DOHH2 (cell line): ENCODE data around the gene ANTXR2.
"Not testable (repeated sequence)": the region's sequence is repeated elsewhere in the genome, so short reads cannot be mapped to it uniquely, and the experiment has no call there.

ENCODE experiments used
- H3F3A ChIP-seq: fragments of 200-600 bp; sonication (generic), shearing (Covaris generic); 2 replicates; pipeline ENCODE4 v1.6.0; 2016; ENCODE audit warnings: antibody characterized with exemption, mild to moderate bottlenecking; ENCODE audit not compliant: control insufficient read depth, insufficient read depth
- H3K27ac ChIP-seq: fragments of 200-600 bp; sonication (generic); 2 replicates; pipeline ENCODE4 v1.5.1; 2014; ENCODE audit warnings: low read depth, mild to moderate bottlenecking, low read length, moderate library complexity
- H3K27me3 ChIP-seq: fragments of 200-600 bp; sonication (generic); 2 replicates; pipeline ENCODE4 v1.6.1; 2014; ENCODE audit warnings: mild to moderate bottlenecking, low read length, mixed read lengths; ENCODE audit not compliant: control insufficient read depth
- H3K36me3 ChIP-seq: fragments of 200-600 bp; sonication (generic); 2 replicates; pipeline ENCODE4 v1.6.1; 2014; ENCODE audit warnings: mild to moderate bottlenecking, low read length, moderate library complexity, mixed read lengths; ENCODE audit not compliant: control insufficient read depth
- H3K4me1 ChIP-seq: fragments of 200-600 bp; sonication (generic); 2 replicates; pipeline ENCODE4 v1.6.1; 2014; ENCODE audit warnings: mild to moderate bottlenecking, low read length, mixed read lengths; ENCODE audit not compliant: control insufficient read depth
- H3K4me2 ChIP-seq: fragments of 200-600 bp; sonication (generic); 2 replicates; pipeline ENCODE4 v1.6.0; 2014; ENCODE audit warnings: mild to moderate bottlenecking, low read length, moderate library complexity
- H3K4me3 ChIP-seq: fragments of 200-600 bp; sonication (generic); 2 replicates; pipeline ENCODE4 v1.5.1; 2014; ENCODE audit warnings: mild to moderate bottlenecking, low read length, mixed read lengths
- H3K79me2 ChIP-seq: fragments of 200-600 bp; sonication (generic); 2 replicates; pipeline ENCODE4 v1.6.1; 2014; ENCODE audit warnings: mild to moderate bottlenecking, low read length, mixed read lengths; ENCODE audit not compliant: control insufficient read depth
- H3K9me2 ChIP-seq: fragments of 200-600 bp; sonication (generic); replicated peaks from 2 replicates; pipeline ENCODE4 v1.6.1; 2014; ENCODE audit warnings: mild to moderate bottlenecking, low read length, mixed read lengths; ENCODE audit not compliant: control insufficient read depth
- H3K9me3 ChIP-seq: fragments of 200-600 bp; sonication (generic); 2 replicates; pipeline ENCODE4 v1.6.1; 2014; ENCODE audit warnings: antibody characterized with exemption, low read length, mixed read lengths; ENCODE audit not compliant: control insufficient read depth, insufficient read depth
- H4K20me1 ChIP-seq: fragments of 200-600 bp; sonication (generic); 2 replicates; pipeline ENCODE4 v1.6.0; 2014; ENCODE audit warnings: low read depth, mild to moderate bottlenecking, antibody characterized with exemption, low read length, moderate library complexity; ENCODE audit not compliant: control insufficient read depth, insufficient read depth
- EZH2phosphoT487 ChIP-seq: fragments of 200-600 bp; sonication (generic); IDR thresholded peaks from 2 replicates; pipeline ENCODE4 v1.6.1; 2017; ENCODE audit warnings: borderline replicate concordance, mild to moderate bottlenecking, antibody characterized with exemption, low read length, moderate library complexity, mixed read lengths
- TF ChIP-seq, protein P1 (sequence below): fragments of 200-600 bp; sonication (generic); IDR thresholded peaks from one replicate; pipeline ENCODE4 v1.5.1; 2014; ENCODE audit warnings: antibody characterized with exemption, mild to moderate bottlenecking, low read depth, low read length; ENCODE audit not compliant: poor library complexity, severe bottlenecking

The ANTXR2 gene

DNA sequence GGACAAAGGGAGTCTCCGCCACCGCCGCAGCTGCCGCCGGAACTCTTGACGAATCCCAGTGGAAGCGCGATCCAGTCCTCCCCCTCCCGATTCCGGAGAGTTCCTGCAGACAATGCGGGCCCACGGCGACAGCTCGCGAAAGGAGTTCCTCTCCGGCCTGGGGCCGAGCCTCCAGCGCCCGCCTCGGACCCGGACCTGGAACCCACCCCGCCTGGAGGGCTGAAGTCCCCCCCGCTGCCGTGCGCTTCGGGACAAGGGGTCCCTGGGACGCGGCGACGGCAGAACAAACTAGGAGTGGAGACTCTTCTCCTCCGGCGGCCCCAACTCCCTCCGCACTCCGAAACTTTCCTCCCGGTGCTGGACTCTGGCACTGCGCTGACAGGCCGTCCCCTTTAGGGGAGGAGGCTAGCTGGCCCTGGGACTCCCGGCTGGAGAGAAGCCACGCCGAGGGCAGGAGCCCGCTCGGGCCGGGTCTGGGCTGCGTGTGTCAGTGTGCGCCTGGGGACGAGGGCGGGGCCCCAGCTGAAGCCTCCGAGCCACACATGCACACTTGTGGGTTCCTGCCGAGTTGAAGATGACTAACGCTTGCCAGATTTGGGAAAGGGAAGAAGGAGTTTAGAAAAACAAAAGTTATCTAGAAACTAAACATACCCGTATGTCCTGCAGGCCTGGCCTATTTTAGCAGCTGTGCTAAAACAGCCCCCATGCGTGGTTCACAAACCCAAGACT, at the start of gene ANTXR2:
TSS of gene ANTXR2 (minus strand) at position 486 of the 729 bp plus-strand sequence. CDS start 669 bp downstream, outside the sequence.
- no peaks in the 10 kb centered on the region for H4K20me1 ChIP-seq
- no peaks in the 10 kb centered on the region for H3K79me2 ChIP-seq
- no peaks in the 10 kb centered on the region for H3K36me3 ChIP-seq
- peak within 1 kb of the TSS; percentile 76 for H3K4me2 ChIP-seq
- 0 out of 2 replicates have a peak within 1 kb of the TSS, but pooled peaks have one; percentile 1 for H3K27ac ChIP-seq
- H3K27me3 ChIP-seq: peaks cover 20% of the 10 kb centered on the region
- peak within 1 kb of the TSS; percentile 71 for H3K4me3 ChIP-seq
- H3F3A ChIP-seq: no peaks in the 10 kb centered on the region
- TF ChIP-seq EZH2phosphoT487: no peak
- TF ChIP-seq, protein P1, sequence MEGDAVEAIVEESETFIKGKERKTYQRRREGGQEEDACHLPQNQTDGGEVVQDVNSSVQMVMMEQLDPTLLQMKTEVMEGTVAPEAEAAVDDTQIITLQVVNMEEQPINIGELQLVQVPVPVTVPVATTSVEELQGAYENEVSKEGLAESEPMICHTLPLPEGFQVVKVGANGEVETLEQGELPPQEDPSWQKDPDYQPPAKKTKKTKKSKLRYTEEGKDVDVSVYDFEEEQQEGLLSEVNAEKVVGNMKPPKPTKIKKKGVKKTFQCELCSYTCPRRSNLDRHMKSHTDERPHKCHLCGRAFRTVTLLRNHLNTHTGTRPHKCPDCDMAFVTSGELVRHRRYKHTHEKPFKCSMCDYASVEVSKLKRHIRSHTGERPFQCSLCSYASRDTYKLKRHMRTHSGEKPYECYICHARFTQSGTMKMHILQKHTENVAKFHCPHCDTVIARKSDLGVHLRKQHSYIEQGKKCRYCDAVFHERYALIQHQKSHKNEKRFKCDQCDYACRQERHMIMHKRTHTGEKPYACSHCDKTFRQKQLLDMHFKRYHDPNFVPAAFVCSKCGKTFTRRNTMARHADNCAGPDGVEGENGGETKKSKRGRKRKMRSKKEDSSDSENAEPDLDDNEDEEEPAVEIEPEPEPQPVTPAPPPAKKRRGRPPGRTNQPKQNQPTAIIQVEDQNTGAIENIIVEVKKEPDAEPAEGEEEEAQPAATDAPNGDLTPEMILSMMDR: no peak
- peaks cover 26% of the 10 kb centered on the region for H3K4me1 ChIP-seq
- no peaks in the 10 kb centered on the region for H3K9me3 ChIP-seq
- H3K9me2 ChIP-seq: no peaks in the 10 kb centered on the region

DNA sequence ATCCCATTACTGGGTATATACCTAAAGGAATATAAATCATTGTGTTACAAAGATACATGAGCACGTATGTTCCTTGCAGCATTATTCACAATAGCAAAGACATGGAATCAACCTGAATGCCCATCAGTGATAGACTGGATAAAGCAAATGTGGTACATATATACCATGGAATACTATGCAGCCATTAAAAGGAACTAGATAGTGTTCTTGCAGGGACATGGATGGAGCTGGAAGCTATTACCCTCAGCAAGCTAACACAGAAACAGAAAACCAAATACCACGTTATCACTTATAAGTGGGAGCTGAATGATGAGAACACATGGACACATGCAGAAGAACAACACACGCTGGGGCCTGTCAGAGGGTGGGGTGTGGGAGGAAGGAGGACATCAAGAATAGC, 48.8 kb upstream of the ANTXR2 start:
- H3K27me3 ChIP-seq, H3K27ac ChIP-seq, H3F3A ChIP-seq, H3K4me1 ChIP-seq, H3K79me2 ChIP-seq, H3K4me2 ChIP-seq, H3K9me3 ChIP-seq, H4K20me1 ChIP-seq, H3K9me2 ChIP-seq, H3K36me3 ChIP-seq, H3K4me3 ChIP-seq: not testable (repeated sequence)

DNA sequence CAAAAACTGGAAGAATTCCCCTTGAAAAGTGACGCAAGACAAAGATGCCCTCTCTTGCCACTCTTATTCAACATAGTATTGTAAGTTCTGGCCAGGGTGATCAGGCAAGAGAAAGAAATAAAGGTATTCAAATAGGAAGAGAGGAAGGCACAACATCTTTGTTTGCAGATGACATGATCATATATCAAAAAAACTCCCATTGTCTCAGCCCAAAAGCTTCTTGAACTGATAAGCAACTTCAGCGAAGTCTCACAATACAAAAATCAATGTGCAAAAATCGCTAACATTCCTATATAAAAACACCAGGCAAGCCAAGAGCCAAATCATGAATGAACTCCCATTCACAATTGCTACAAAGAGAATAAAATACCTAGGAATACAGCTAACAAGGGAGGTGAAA, 46.6 kb upstream of the ANTXR2 start:
- not testable (repeated sequence) for H3K4me1 ChIP-seq, H3K4me3 ChIP-seq, H3F3A ChIP-seq, H3K36me3 ChIP-seq, H3K27me3 ChIP-seq, H3K79me2 ChIP-seq, H3K27ac ChIP-seq, H3K9me2 ChIP-seq, H4K20me1 ChIP-seq, H3K9me3 ChIP-seq, H3K4me2 ChIP-seq

DNA sequence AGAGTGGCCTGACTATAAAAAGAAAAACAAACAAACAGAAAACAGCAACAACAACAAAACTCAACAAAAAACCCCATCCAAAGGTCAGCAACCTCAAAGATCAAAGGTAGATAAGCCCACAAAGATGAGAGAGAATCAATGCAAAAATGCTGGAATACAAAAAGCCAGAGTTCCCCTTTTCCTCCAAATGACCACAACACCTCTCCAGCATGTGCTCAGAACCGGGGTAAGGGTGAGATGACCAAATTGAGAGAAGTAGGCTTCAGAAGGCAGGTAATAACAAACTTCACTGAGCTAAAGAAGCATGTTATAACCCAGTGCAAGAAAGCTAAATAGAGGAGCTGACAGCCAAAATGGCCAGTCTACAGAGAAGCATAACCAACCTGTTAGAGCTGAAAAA, 43.5 kb upstream of the ANTXR2 start:
- H3K4me3 ChIP-seq: no peak overlapping the region
- H3K4me2 ChIP-seq: no peak overlapping the region
- H3F3A ChIP-seq: no peaks in the 10 kb centered on the region
- no peaks in the 10 kb centered on the region for H3K9me2 ChIP-seq
- H3K79me2 ChIP-seq: no peaks in the 10 kb centered on the region
- H3K4me1 ChIP-seq: no peaks in the 10 kb centered on the region
- H3K36me3 ChIP-seq: no peaks in the 10 kb centered on the region
- TF ChIP-seq EZH2phosphoT487: no peak
- TF ChIP-seq, protein P1: no peak
- no peaks in the 10 kb centered on the region for H3K27me3 ChIP-seq
- H3K9me3 ChIP-seq: no peaks in the 10 kb centered on the region
- H3K27ac ChIP-seq: no peak overlapping the region
- H4K20me1 ChIP-seq: no peaks in the 10 kb centered on the region
